Measurements from ENCODE around the gene MDM4.
"Not testable (repeated sequence)": the region's sequence is repeated elsewhere in the genome, so short reads cannot be mapped to it uniquely, and the experiment has no call there.

The MDM4 gene

GRCh38 chr1:204521941-204522521 lies 5.8 kb downstream of the MDM4 start:
- Mint-ChIP-seq H3K4me3 (peak overlapping the region; percentile 14), H3K4me1 (ENCODE audit: low read depth) (peaks cover 75% of the 10 kb centered on the region), H3K27ac (peak overlapping the region; percentile 58), H3K36me3 (peaks cover 21% of the 10 kb centered on the region)
- H3K27me3 Mint-ChIP-seq; H3K9me3 Mint-ChIP-seq (ENCODE audit: low read depth): not testable (repeated sequence)

- no peaks in the 10 kb centered on the region for H3K27me3 Mint-ChIP-seq
- peaks cover 67% of the 10 kb centered on the region for H3K4me1 Mint-ChIP-seq (ENCODE audit: low read depth)
- H3K9me3 Mint-ChIP-seq (ENCODE audit: low read depth) = peaks cover 5% of the 10 kb centered on the region
- peak overlapping the region; percentile 84 for H3K27ac Mint-ChIP-seq
- peak overlapping the region; percentile 65 for H3K4me3 Mint-ChIP-seq
- H3K36me3 Mint-ChIP-seq = peaks cover 19% of the 10 kb centered on the region
These were observed 7.5 kb downstream of the MDM4 start for GRCh38 chr1:204523605-204524215.

GRCh38 chr1:204524986-204525385 lies 8.8 kb downstream of the MDM4 start:
- Mint-ChIP-seq H3K4me1 (ENCODE audit: low read depth) (peaks cover 54% of the 10 kb centered on the region), H3K9me3 (ENCODE audit: low read depth) (peaks cover 5% of the 10 kb centered on the region)

GRCh38 chr1:204528241-204528640 lies 12.0 kb downstream of the MDM4 start:
- Mint-ChIP-seq H3K36me3 (peaks cover 29% of the 10 kb centered on the region), H3K4me1 (ENCODE audit: low read depth) (peaks cover 48% of the 10 kb centered on the region), H3K27ac (peak overlapping the region; percentile 46)

More at GRCh38 chr1:204524986-204525385, 8.8 kb downstream of the MDM4 start:
- Mint-ChIP-seq H3K4me3 (peak overlapping the region; percentile 42), H3K27ac (peak overlapping the region; percentile 64), H3K36me3 (peaks cover 16% of the 10 kb centered on the region), H3K27me3 (no peaks in the 10 kb centered on the region)

GRCh38 chr1:204528677-204529076 lies 12.5 kb downstream of the MDM4 start:
- Mint-ChIP-seq H3K27ac (no peak overlapping the region), H3K9me3 (ENCODE audit: low read depth) (peaks cover 4% of the 10 kb centered on the region)

More at GRCh38 chr1:204528241-204528640, 12.0 kb downstream of the MDM4 start:
- peaks cover 5% of the 10 kb centered on the region for H3K9me3 Mint-ChIP-seq (ENCODE audit: low read depth)
- no peak overlapping the region for H3K4me3 Mint-ChIP-seq
- no peaks in the 10 kb centered on the region for H3K27me3 Mint-ChIP-seq

GRCh38 chr1:204529371-204529895 lies 13.2 kb downstream of the MDM4 start:
- Mint-ChIP-seq H3K9me3 (ENCODE audit: low read depth) (no peaks in the 10 kb centered on the region), H3K4me1 (ENCODE audit: low read depth) (peaks cover 38% of the 10 kb centered on the region), H3K4me3 (no peak overlapping the region), H3K36me3 (peaks cover 23% of the 10 kb centered on the region), H3K27ac (no peak overlapping the region), H3K27me3 (no peaks in the 10 kb centered on the region)

More at GRCh38 chr1:204528677-204529076, 12.5 kb downstream of the MDM4 start:
- Mint-ChIP-seq H3K36me3 (peaks cover 27% of the 10 kb centered on the region), H3K4me1 (ENCODE audit: low read depth) (peaks cover 45% of the 10 kb centered on the region), H3K27me3 (no peaks in the 10 kb centered on the region), H3K4me3 (no peak overlapping the region)

- no peaks in the 10 kb centered on the region for H3K27me3 Mint-ChIP-seq
These were observed 14.7 kb downstream of the MDM4 start for GRCh38 chr1:204530932-204531331.

GRCh38 chr1:204532832-204533231 lies 16.6 kb downstream of the MDM4 start:
- Mint-ChIP-seq H3K27ac (peak overlapping the region; percentile 72), H3K36me3 (peaks cover 18% of the 10 kb centered on the region), H3K4me3 (no peak overlapping the region), H3K27me3 (no peaks in the 10 kb centered on the region), H3K4me1 (ENCODE audit: low read depth) (peaks cover 26% of the 10 kb centered on the region), H3K9me3 (ENCODE audit: low read depth) (no peaks in the 10 kb centered on the region)

More at GRCh38 chr1:204530932-204531331, 14.7 kb downstream of the MDM4 start:
- Mint-ChIP-seq H3K9me3 (ENCODE audit: low read depth) (no peaks in the 10 kb centered on the region), H3K4me1 (ENCODE audit: low read depth) (peaks cover 30% of the 10 kb centered on the region), H3K27ac (peak overlapping the region; percentile 13), H3K36me3 (peaks cover 18% of the 10 kb centered on the region), H3K4me3 (no peak overlapping the region)

GRCh38 chr1:204541626-204542025 lies 25.4 kb downstream of the MDM4 start:
- Mint-ChIP-seq H3K36me3 (peaks cover 40% of the 10 kb centered on the region), H3K27me3 (no peaks in the 10 kb centered on the region), H3K27ac (peak overlapping the region; percentile 43), H3K9me3 (ENCODE audit: low read depth) (no peaks in the 10 kb centered on the region), H3K4me1 (ENCODE audit: low read depth) (peaks cover 56% of the 10 kb centered on the region), H3K4me3 (no peak overlapping the region)

- peak overlapping the region; percentile 86 for H3K27ac Mint-ChIP-seq
- peaks cover 44% of the 10 kb centered on the region for H3K36me3 Mint-ChIP-seq
- H3K4me3 Mint-ChIP-seq = peak overlapping the region; percentile 36
- H3K9me3 Mint-ChIP-seq (ENCODE audit: low read depth) = no peaks in the 10 kb centered on the region
- no peaks in the 10 kb centered on the region for H3K27me3 Mint-ChIP-seq
- peaks cover 54% of the 10 kb centered on the region for H3K4me1 Mint-ChIP-seq (ENCODE audit: low read depth)
These were observed 28.1 kb downstream of the MDM4 start for GRCh38 chr1:204544321-204544720.

GRCh38 chr1:204545202-204545601 lies 29.0 kb downstream of the MDM4 start:
- H3K4me3 Mint-ChIP-seq = peak overlapping the region; percentile 36
- peaks cover 46% of the 10 kb centered on the region for H3K36me3 Mint-ChIP-seq
- H3K27ac Mint-ChIP-seq = peak overlapping the region; percentile 87
- peaks cover 54% of the 10 kb centered on the region for H3K4me1 Mint-ChIP-seq (ENCODE audit: low read depth)
- H3K9me3 Mint-ChIP-seq (ENCODE audit: low read depth) = no peaks in the 10 kb centered on the region
- H3K27me3 Mint-ChIP-seq = no peaks in the 10 kb centered on the region

GRCh38 chr1:204545881-204546280 lies 29.7 kb downstream of the MDM4 start:
- peaks cover 54% of the 10 kb centered on the region for H3K4me1 Mint-ChIP-seq (ENCODE audit: low read depth)
- no peaks in the 10 kb centered on the region for H3K9me3 Mint-ChIP-seq (ENCODE audit: low read depth)
- H3K27me3 Mint-ChIP-seq = no peaks in the 10 kb centered on the region
- H3K36me3 Mint-ChIP-seq = peaks cover 46% of the 10 kb centered on the region
- peak overlapping the region; percentile 87 for H3K27ac Mint-ChIP-seq
- peak overlapping the region; percentile 36 for H3K4me3 Mint-ChIP-seq

GRCh38 chr1:204548265-204548664 lies 32.1 kb downstream of the MDM4 start:
- H3K27ac Mint-ChIP-seq = peak overlapping the region; percentile 34
- H3K4me1 Mint-ChIP-seq (ENCODE audit: low read depth) = peaks cover 38% of the 10 kb centered on the region
- H3K9me3 Mint-ChIP-seq (ENCODE audit: low read depth) = no peaks in the 10 kb centered on the region
- H3K4me3 Mint-ChIP-seq = no peak overlapping the region
- no peaks in the 10 kb centered on the region for H3K27me3 Mint-ChIP-seq
- peaks cover 31% of the 10 kb centered on the region for H3K36me3 Mint-ChIP-seq

GRCh38 chr1:204549313-204549712 lies 33.1 kb downstream of the MDM4 start:
- H3K9me3 Mint-ChIP-seq (ENCODE audit: low read depth) = no peaks in the 10 kb centered on the region
- H3K27me3 Mint-ChIP-seq = no peaks in the 10 kb centered on the region
- H3K4me3 Mint-ChIP-seq = no peak overlapping the region
- H3K4me1 Mint-ChIP-seq (ENCODE audit: low read depth) = peaks cover 36% of the 10 kb centered on the region
- peak overlapping the region; percentile 13 for H3K27ac Mint-ChIP-seq
- H3K36me3 Mint-ChIP-seq = peaks cover 24% of the 10 kb centered on the region

GRCh38 chr1:204550926-204551325 lies 34.7 kb downstream of the MDM4 start:
- Mint-ChIP-seq H3K36me3 (peaks cover 15% of the 10 kb centered on the region), H3K27ac (no peak overlapping the region), H3K9me3 (ENCODE audit: low read depth) (no peaks in the 10 kb centered on the region)

More at GRCh38 chr1:204550926-204551325, 34.7 kb downstream of the MDM4 start:
- H3K4me3 Mint-ChIP-seq = no peak overlapping the region
- H3K4me1 Mint-ChIP-seq (ENCODE audit: low read depth) = peaks cover 25% of the 10 kb centered on the region
- no peaks in the 10 kb centered on the region for H3K27me3 Mint-ChIP-seq
